ENCODE measurements around the gene CHID1.

Gene CHID1

GRCh38 chr11:910044-910588 lies 494 bp downstream of the CHID1 start:
- DNase-seq (ENCODE audit: low read depth) = no peak

GRCh38 chr11:909406-909805 lies 1.2 kb downstream of the CHID1 start:
- DNase-seq (ENCODE audit: low read depth) = no peak

- no peak for DNase-seq (ENCODE audit: low read depth)
These were observed 2.3 kb downstream of the CHID1 start for GRCh38 chr11:908273-908672.

GRCh38 chr11:907668-908067 lies 2.9 kb downstream of the CHID1 start:
- no peak for DNase-seq (ENCODE audit: low read depth)

- no peak for DNase-seq (ENCODE audit: low read depth)
These were observed 4.7 kb downstream of the CHID1 start for GRCh38 chr11:905952-906351.

GRCh38 chr11:904380-904779 lies 6.2 kb downstream of the CHID1 start:
- DNase-seq (ENCODE audit: low read depth) = no peak

GRCh38 chr11:901452-902061 lies 9.1 kb downstream of the CHID1 start:
- DNase-seq (ENCODE audit: low read depth) = no peak

GRCh38 chr11:900545-900944 lies 10.1 kb downstream of the CHID1 start:
- DNase-seq (ENCODE audit: low read depth) = no peak

GRCh38 chr11:899724-900123 lies 10.9 kb downstream of the CHID1 start:
- DNase-seq (ENCODE audit: low read depth) = no peak

GRCh38 chr11:898540-899190 lies 11.9 kb downstream of the CHID1 start:
- DNase-seq (ENCODE audit: low read depth) = peak; percentile 28

GRCh38 chr11:898143-898511 lies 12.5 kb downstream of the CHID1 start:
- DNase-seq (ENCODE audit: low read depth) = peak; percentile 19

- no peak for DNase-seq (ENCODE audit: low read depth)
These were observed 13.1 kb downstream of the CHID1 start for GRCh38 chr11:897253-898142.

- no peak for DNase-seq (ENCODE audit: low read depth)
These were observed 15.1 kb downstream of the CHID1 start for GRCh38 chr11:895331-896110.

GRCh38 chr11:894575-895201 lies 15.9 kb downstream of the CHID1 start:
- DNase-seq (ENCODE audit: low read depth) = no peak

- DNase-seq (ENCODE audit: low read depth) = no peak
These were observed 17.5 kb downstream of the CHID1 start for GRCh38 chr11:893008-893654.

- no peak for DNase-seq (ENCODE audit: low read depth)
These were observed 19.6 kb downstream of the CHID1 start for GRCh38 chr11:890794-891540.

- no peak for DNase-seq (ENCODE audit: low read depth)
These were observed 20.7 kb downstream of the CHID1 start for GRCh38 chr11:889687-890475.

GRCh38 chr11:889257-889656 lies 21.4 kb downstream of the CHID1 start:
- DNase-seq (ENCODE audit: low read depth) = no peak
